K562 (cell line): ENCODE measurements around the gene AKT1S1. TPM values are rescaled to one million over a fixed set of nuclear protein-coding genes. Genes with fewer than 3 reads are reported as not detected.

Experiments
- ATAC-seq: fragments of 200-7000 bp; cut with Tn5 transposase; 3 replicates; pipeline ENCODE4 v1.9.1; 2020; ENCODE audit warnings: moderate library complexity
- BruUV-seq: library from RNA; stranded (reverse); fragments of 400-500 nt; replicated peaks from 2 replicates; lab custom pipeline; 2021; lab: Mats Ljungman, UMichigan
- CTCF ChIA-PET: fragments of 300-600 bp; formaldehyde crosslinking; extraction: SDS; loops from one replicate; lab custom pipeline; 2021; ENCODE audit warnings: low intra/inter-chr PET ratio; lab: Yijun Ruan, JAX
- POLR2A ChIA-PET: fragments of 300-600, 350-650 bp; sonication (Branson Sonifier 250); formaldehyde crosslinking; extraction: SDS; loops from one replicate; lab custom pipeline; 2021; ENCODE audit warnings: antibody characterized with exemption, inconsistent platforms; lab: Yijun Ruan, JAX
- DNase-seq, 4 experiments: peaks; one replicate each; pipeline versions ENCODE4 v3.0.0 to v3.0.0-alpha.2; 2011 to 2018; ENCODE audit warnings: low spot score in 3 of 4, mixed read lengths in 3 of 4; ENCODE audit errors: extremely low read depth in 1 of 4
- FAIRE-seq: peaks from 2 replicates; lab custom pipeline; 2011; peaks lifted over from hg19 to GRCh38; lab: Jason Lieb, UNC
- H2AFZ ChIP-seq: 2 replicates; pipeline ENCODE4 v1.6.0; 2011; ENCODE audit warnings: low read depth, low read length, control low read depth, inconsistent platforms
- H3K27ac ChIP-seq: fragments of 200-600 bp; 3 replicates; pipeline ENCODE4 v1.8.0; 2011; ENCODE audit warnings: low read depth, mild to moderate bottlenecking, control low read depth, inconsistent platforms, low read length, moderate library complexity, mixed read lengths; ENCODE audit errors: extremely low read depth
- H3K27me3 ChIP-seq, 2 experiments: fragments of 300-600 bp in 1 of 2; 2 replicates in 1 of 2; 3 replicates in 1 of 2; pipeline versions ENCODE4 v1.6.0 to v1.8.0; 2011; ENCODE audit warnings: inconsistent platforms in 2 of 2, low read length in 2 of 2, mild to moderate bottlenecking in 1 of 2, mixed read lengths in 1 of 2, moderate library complexity in 1 of 2; ENCODE audit not compliant: control insufficient read depth in 2 of 2, insufficient read depth in 2 of 2
- H3K36me3 ChIP-seq: fragments of 300-600 bp; 3 replicates; pipeline ENCODE4 v1.8.0; 2011; ENCODE audit warnings: mild to moderate bottlenecking, low read length, inconsistent platforms; ENCODE audit not compliant: control insufficient read depth, insufficient read depth
- H3K4me1 ChIP-seq, 2 experiments: fragments of 200-600 bp in 1 of 2; replicated peaks in 1 of 2; 2 replicates in 1 of 2; 3 replicates in 1 of 2; pipeline versions ENCODE4 v1.5.1 to v1.8.0; 2011; ENCODE audit warnings: inconsistent platforms in 2 of 2, low read length in 2 of 2, mild to moderate bottlenecking in 1 of 2, mixed read lengths in 1 of 2, moderate library complexity in 1 of 2; ENCODE audit not compliant: control insufficient read depth in 2 of 2, insufficient read depth in 2 of 2
- H3K4me2 ChIP-seq: 2 replicates; pipeline ENCODE4 v1.6.1; 2011; ENCODE audit warnings: low read length, control low read depth, inconsistent platforms, mixed read lengths; ENCODE audit not compliant: insufficient read depth
- H3K4me3 ChIP-seq: fragments of 200-600 bp; sonication (generic), shearing (Covaris generic); 2 replicates; pipeline ENCODE4 v1.5.1; 2016; ENCODE audit warnings: control low read depth, inconsistent platforms
- H3K79me2 ChIP-seq: fragments of 200-600 bp; 3 replicates; pipeline ENCODE4 v1.8.0; 2011; ENCODE audit warnings: low read length, inconsistent platforms; ENCODE audit not compliant: control insufficient read depth, insufficient read depth
- H3K9ac ChIP-seq, 2 experiments: 2 replicates each; pipeline versions ENCODE4 v1.6.0 to v1.6.1; 2011; ENCODE audit warnings: low read depth in 2 of 2, low read length in 2 of 2, control low read depth in 1 of 2, inconsistent platforms in 1 of 2, mild to moderate bottlenecking in 1 of 2, mixed read lengths in 1 of 2; ENCODE audit not compliant: insufficient read depth in 1 of 2
- H3K9me1 ChIP-seq: one replicate; pipeline ENCODE4 v1.6.0; 2011; ENCODE audit warnings: inconsistent platforms, mild to moderate bottlenecking, low read length, moderate library complexity; ENCODE audit not compliant: control insufficient read depth, insufficient read depth
- H3K9me3 ChIP-seq: replicated peaks from 2 replicates; pipeline ENCODE4 v1.5.1; 2011; ENCODE audit warnings: low read depth, low read length, inconsistent platforms; ENCODE audit not compliant: control insufficient read depth, insufficient read depth
- H4K20me1 ChIP-seq: replicated peaks from 2 replicates; pipeline ENCODE4 v1.6.1; 2011; ENCODE audit warnings: low read length, inconsistent platforms, mixed read lengths; ENCODE audit not compliant: control insufficient read depth, insufficient read depth
- CBX1 ChIP-seq: sonication (generic); IDR thresholded peaks from 2 replicates; pipeline ENCODE4 v1.6.1; 2016; ENCODE audit warnings: antibody characterized with exemption, low read depth, mild to moderate bottlenecking
- CCNT2 ChIP-seq: IDR thresholded peaks from 2 replicates; pipeline ENCODE4 v1.6.1; 2011; ENCODE audit warnings: borderline replicate concordance, low read depth, mild to moderate bottlenecking, moderate library complexity, mixed read lengths, low read length; ENCODE audit not compliant: insufficient read length; ENCODE audit errors: extremely low read depth
- CHD2 ChIP-seq: IDR thresholded peaks from 2 replicates; pipeline ENCODE4 v1.6.1; 2011; ENCODE audit warnings: low read depth, low read length
- ELF4 ChIP-seq: fragments of 450-650 bp; formaldehyde crosslinking; IDR thresholded peaks from 2 replicates; pipeline ENCODE4 v1.4.0; 2022; ENCODE audit warnings: missing genetic modification characterization
- FIP1L1 ChIP-seq: fragments of 200-400 bp; formaldehyde crosslinking; IDR thresholded peaks from 2 replicates; pipeline ENCODE4 v1.6.1; 2018; ENCODE audit warnings: mild to moderate bottlenecking, low read depth, low read length; ENCODE audit not compliant: poor library complexity, severe bottlenecking
- MTA2 ChIP-seq: fragments of 450-650 bp; IDR thresholded peaks from 2 replicates; pipeline ENCODE4 v1.6.1; 2016; ENCODE audit warnings: low read depth
- NONO ChIP-seq, 2 experiments: fragments of 200-400 bp in 1 of 2; fragments of 450-650 bp in 1 of 2; formaldehyde crosslinking in 1 of 2; IDR thresholded peaks; 2 replicates each; pipeline ENCODE4 v1.6.1; 2017; ENCODE audit warnings: low read depth in 2 of 2, mild to moderate bottlenecking in 2 of 2, moderate library complexity in 2 of 2, low read length in 1 of 2
- POLR2A ChIP-seq: fragments of 450-650 bp; conservative IDR thresholded peaks from 2 replicates; pipeline ENCODE4 v1.6.1; 2016
- POLR2G ChIP-seq: fragments of 200-400 bp; formaldehyde crosslinking; IDR thresholded peaks from 2 replicates; pipeline ENCODE4 v1.6.1; 2017; ENCODE audit warnings: low read depth, mild to moderate bottlenecking, antibody characterized with exemption, low read length, moderate library complexity
- RBFOX2 ChIP-seq: fragments of 200-400 bp; formaldehyde crosslinking; IDR thresholded peaks from 2 replicates; pipeline ENCODE4 v1.6.1; 2017; ENCODE audit warnings: low read depth, mild to moderate bottlenecking, low read length, moderate library complexity
- RBM22 ChIP-seq: fragments of 200-400 bp; formaldehyde crosslinking; IDR thresholded peaks from 2 replicates; pipeline ENCODE4 v1.6.1; 2018; ENCODE audit warnings: low read length, low read depth; ENCODE audit not compliant: poor library complexity, severe bottlenecking
- SIRT6 ChIP-seq: IDR thresholded peaks from one replicate; pipeline ENCODE4 v1.6.1; 2012; ENCODE audit warnings: low read depth, mild to moderate bottlenecking, control low read depth, inconsistent platforms, low read length, moderate library complexity
- SUPT5H ChIP-seq: fragments of 450-650 bp; IDR thresholded peaks from 2 replicates; pipeline ENCODE4 v1.6.1; 2016
- THRAP3 ChIP-seq: fragments of 450-650 bp; IDR thresholded peaks from 2 replicates; pipeline ENCODE4 v1.6.1; 2016; ENCODE audit warnings: mild to moderate bottlenecking, inconsistent platforms, borderline replicate concordance
- USF2 ChIP-seq: sonication (generic); formaldehyde crosslinking; IDR thresholded peaks from 2 replicates; pipeline ENCODE4 v1.5.0; 2020; ENCODE audit warnings: missing genetic modification reagents
- ZFP1 ChIP-seq: fragments of 450-650 bp; formaldehyde crosslinking; IDR thresholded peaks from 2 replicates; pipeline ENCODE4 v1.4.0; 2020; ENCODE audit warnings: mild to moderate bottlenecking, mixed read lengths
- ZNF740 ChIP-seq, 3 experiments: fragments of 200-800 bp in 1 of 3; sonication (Bioruptor generic) in 1 of 3; sonication (generic) in 1 of 3; formaldehyde crosslinking in 1 of 3; IDR thresholded peaks; 2 replicates each; pipeline versions ENCODE4 v1.6.1 to v1.8.0; 2016 to 2022; ENCODE audit warnings: mild to moderate bottlenecking in 2 of 3, missing compliant biosample characterization in 2 of 3, missing genetic modification characterization in 2 of 3, missing genetic modification reagents in 1 of 3
- WGBS: fragments of 100-300 bp; shearing (Covaris generic); methylation state at CpG from one replicate; pipeline ENCODE4 v1.1.6; 2016; ENCODE audit warnings: low coverage, mixed read lengths; ENCODE audit not compliant: insufficient coverage; ENCODE audit errors: missing lambda C conversion rate; 5-methylcytosine and 5-hydroxymethylcytosine counted together
- in situ Hi-C: fragments of 300-500 bp; cut with MboI; formaldehyde crosslinking; loops from 4 replicates; pipeline ENCODE4 v1.15.0; 2018; ENCODE audit warnings: inconsistent platforms, mixed read lengths
- intact Hi-C: fragments of 100-400 bp; cut with micrococcal nuclease; formaldehyde crosslinking; loops from 2 replicates; pipeline ENCODE4 v1.14.2; 2022
- polyA plus RNA-seq, 8 experiments: library from polyadenylated mRNA; depleted of rRNA in 4 of 8; stranded (reverse) in 5 of 8; unstranded in 3 of 8; fragments of >200 nt; fragmentation: Nextera tagmentation in 2 of 8; fragmentation: Illumina TruSeq in 1 of 8; extraction: Ambion mirVana in 2 of 8; extraction: Trizol in 1 of 8; gene quantifications; 2 replicates each; pipeline versions ENCODE4 v1.2.1 to v1.2.3, GENCODE V29; 2011 to 2014; ENCODE audit warnings: inconsistent platforms in 1 of 8, missing spikeins in 1 of 8
- total RNA-seq, 7 experiments: library from RNA; depleted of rRNA in 6 of 7; stranded (reverse); fragments of >200 nt in 6 of 7; fragmentation: Illumina TruSeq in 2 of 7; extraction: Trizol in 2 of 7; gene quantifications; 2 replicates each; pipeline versions ENCODE4 v1.2.1 to v1.2.3, GENCODE V29; 2011 to 2021; ENCODE audit warnings: low replicate concordance in 1 of 7
- TF ChIP-seq, protein P1 (sequence below): fragments of 250-450 bp; sonication (Bioruptor Pico); IDR thresholded peaks from 2 replicates; pipeline ENCODE4 v1.5.0; 2020; ENCODE audit warnings: mild to moderate bottlenecking, borderline replicate concordance

AKT1S1 gene
- total and polyA plus RNA-seq, 9 of the 15 experiments (the other 6 are each of a cell fraction or from before 2014, with no cell fraction given): 1.2 to 50.3 (median 17.1) TPM

DNA sequence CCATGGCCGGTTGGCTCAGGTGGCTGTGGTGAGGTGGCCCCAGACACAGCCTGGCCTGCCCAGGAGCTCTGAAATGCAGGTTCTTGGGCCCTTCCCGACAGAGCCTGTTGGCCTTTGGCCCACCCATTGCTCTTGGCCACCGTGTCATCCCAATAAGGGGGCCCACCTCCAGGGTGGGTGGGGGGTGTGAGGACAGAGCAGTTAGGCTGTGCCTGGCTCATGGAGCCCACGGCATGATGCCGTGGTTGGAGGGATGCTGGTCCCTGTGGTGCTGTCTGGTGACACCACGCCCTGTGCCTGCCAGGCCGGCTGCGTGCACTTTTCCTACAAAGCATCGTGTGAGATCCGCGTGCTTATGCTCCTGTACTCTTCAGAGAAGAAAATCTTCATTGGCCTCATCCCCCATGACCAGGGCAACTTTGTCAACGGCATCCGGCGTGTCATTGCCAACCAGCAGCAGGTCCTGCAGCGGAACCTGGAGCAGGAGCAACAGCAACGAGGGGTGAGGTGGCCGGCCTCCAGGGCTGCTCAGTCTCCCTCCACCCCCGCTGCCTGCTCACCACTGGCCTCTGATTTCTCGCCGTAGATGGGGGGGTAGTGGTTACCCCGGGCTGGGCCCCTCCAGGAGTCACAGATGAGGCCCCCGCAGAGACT lies 17.3 kb downstream of the AKT1S1 start:
- CTCF ChIA-PET: no interaction called here
- Histone ChIP-seq H3K4me3 (no peak overlapping the region), H3K9ac (peak overlapping the region in 1 of 2 experiments; percentile 40; a peak in 2 of 4 replicates), H3K27me3 (no peaks in the 10 kb centered on the region)
- ATAC-seq (no peak), DNase-seq (no peak)
- no peak for TF ChIP-seq MTA2
- peak; percentile 51 for TF ChIP-seq POLR2A
- TF ChIP-seq, protein P1, sequence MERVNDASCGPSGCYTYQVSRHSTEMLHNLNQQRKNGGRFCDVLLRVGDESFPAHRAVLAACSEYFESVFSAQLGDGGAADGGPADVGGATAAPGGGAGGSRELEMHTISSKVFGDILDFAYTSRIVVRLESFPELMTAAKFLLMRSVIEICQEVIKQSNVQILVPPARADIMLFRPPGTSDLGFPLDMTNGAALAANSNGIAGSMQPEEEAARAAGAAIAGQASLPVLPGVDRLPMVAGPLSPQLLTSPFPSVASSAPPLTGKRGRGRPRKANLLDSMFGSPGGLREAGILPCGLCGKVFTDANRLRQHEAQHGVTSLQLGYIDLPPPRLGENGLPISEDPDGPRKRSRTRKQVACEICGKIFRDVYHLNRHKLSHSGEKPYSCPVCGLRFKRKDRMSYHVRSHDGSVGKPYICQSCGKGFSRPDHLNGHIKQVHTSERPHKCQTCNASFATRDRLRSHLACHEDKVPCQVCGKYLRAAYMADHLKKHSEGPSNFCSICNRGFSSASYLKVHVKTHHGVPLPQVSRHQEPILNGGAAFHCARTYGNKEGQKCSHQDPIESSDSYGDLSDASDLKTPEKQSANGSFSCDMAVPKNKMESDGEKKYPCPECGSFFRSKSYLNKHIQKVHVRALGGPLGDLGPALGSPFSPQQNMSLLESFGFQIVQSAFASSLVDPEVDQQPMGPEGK (CRISPR knock-in tag): no peak
- peak; percentile 46 for TF ChIP-seq SUPT5H
- TF ChIP-seq ELF4: no peak
- no peak for TF ChIP-seq USF2 (CRISPR knock-in tag)
- TF ChIP-seq CCNT2: peak; percentile 23
- TF ChIP-seq NONO (IDR thresholded peaks at IDR 0.05; ENCODE audit: low read depth in 2 of 2, low read length in 1 of 2): no peak
- TF ChIP-seq THRAP3: no peak
- TF ChIP-seq FIP1L1: peak; percentile 15
- peak; percentile 52; the same call in 1 of the 2 replicates for TF ChIP-seq RBFOX2
- 0 out of 2 replicates have a peak, but pooled peaks have one; percentile 15 for TF ChIP-seq CHD2
- peak; percentile 46 for TF ChIP-seq SIRT6
- peak; percentile 55; the same call in 1 of the 2 replicates for TF ChIP-seq ZNF740 (CRISPR knock-in tag; IDR thresholded peaks at IDR 0.05)
- TF ChIP-seq ZNF740 (tag; IDR thresholded peaks at IDR 0.05): no peak
- TF ChIP-seq RBM22: peak; percentile 83
- peak; percentile 76 for TF ChIP-seq POLR2G
- TF ChIP-seq ZFP1 (CRISPR knock-in tag): no peak
- peak; percentile 42; the same call in 1 of the 2 replicates for TF ChIP-seq CBX1
- TF ChIP-seq, all 486 proteins: peak for 11
- no TSS peak for BruUV-seq
- peaks cover 1% of the 10 kb centered on the region for H3K9me1 ChIP-seq
- H3K36me3 ChIP-seq: peaks cover 97% of the 10 kb centered on the region
- no peaks in the 10 kb centered on the region for H3K9me3 ChIP-seq
- peaks cover 6 to 86% of the 10 kb centered on the region in 2 experiments; a peak in 4 of 5 replicates for H3K4me1 ChIP-seq
- POLR2A ChIA-PET: interaction anchor here (0.5 to 1.0 kb wide), 3 partner anchors 8 to 279 kb away, joined by 3 to 4 read pairs (median 3); partner anchors contain the start of gene NOSIP
- 85% methylated on average over 19 of the region's 22 CpGs for WGBS
- peaks cover 18% of the 10 kb centered on the region for H3K79me2 ChIP-seq
- H2AFZ ChIP-seq: no peak overlapping the region
- H3K27ac ChIP-seq: no peak overlapping the region; the same call in 2 of the 3 replicates
- in situ Hi-C loops (no loop called here), intact Hi-C loops (no loop called here)
- no peak for FAIRE-seq
- no peak overlapping the region for H3K4me2 ChIP-seq
- peaks cover 22% of the 10 kb centered on the region; the same call in 1 of the 2 replicates for H4K20me1 ChIP-seq
